SU-DHL-6 (cell line): Measurements from ENCODE around the gene TMEM208.
A peak's percentile ranks its signal among the peaks of the same experiment; 100 is the strongest.

ENCODE experiments used
- H2AFZ ChIP-seq: fragments of 200-600 bp; sonication (generic); 2 replicates; pipeline ENCODE4 v1.6.1; 2014; ENCODE audit warnings: low read depth, mild to moderate bottlenecking, moderate library complexity, mixed read lengths, antibody characterized with exemption, low read length; ENCODE audit not compliant: severe bottlenecking
- H3F3A ChIP-seq: fragments of 200-600 bp; shearing (Covaris generic); 2 replicates; pipeline ENCODE4 v1.6.0; 2016; ENCODE audit warnings: antibody characterized with exemption, mild to moderate bottlenecking; ENCODE audit not compliant: insufficient read depth
- H3K27ac ChIP-seq: fragments of 200-600 bp; sonication (generic); 2 replicates; pipeline ENCODE4 v1.5.1; 2016; ENCODE audit warnings: low read depth, mild to moderate bottlenecking, low read length, moderate library complexity, mixed read lengths
- H3K27me3 ChIP-seq: fragments of 200-600 bp; sonication (generic), shearing (Covaris generic); 2 replicates; pipeline ENCODE4 v1.6.0; 2014; ENCODE audit warnings: mild to moderate bottlenecking, low read length
- H3K36me3 ChIP-seq: fragments of 200-600 bp; sonication (generic); 2 replicates; pipeline ENCODE4 v1.6.1; 2014; ENCODE audit warnings: mild to moderate bottlenecking, low read length, mixed read lengths
- H3K4me2 ChIP-seq: fragments of 300-600, 200-600 bp; shearing (Covaris generic), sonication (generic); 2 replicates; pipeline ENCODE4 v1.6.0; 2014; ENCODE audit warnings: low read length, low read depth, mild to moderate bottlenecking; ENCODE audit not compliant: poor library complexity, severe bottlenecking
- H3K4me3 ChIP-seq: fragments of 200-600 bp; sonication (generic); 2 replicates; pipeline ENCODE4 v1.5.1; 2014; ENCODE audit warnings: antibody characterized with exemption, low read length, mild to moderate bottlenecking, mixed read lengths; ENCODE audit not compliant: insufficient read depth, poor library complexity, severe bottlenecking
- H3K79me2 ChIP-seq: fragments of 200-600 bp; sonication (generic); 2 replicates; pipeline ENCODE4 v1.6.1; 2014; ENCODE audit warnings: mild to moderate bottlenecking, low read length, moderate library complexity; ENCODE audit not compliant: insufficient read depth
- H3K9ac ChIP-seq: fragments of 200-600 bp; sonication (generic); 2 replicates; pipeline ENCODE4 v1.7.0; 2014; ENCODE audit warnings: mild to moderate bottlenecking, low read length
- H3K9me2 ChIP-seq: fragments of 200-600 bp; sonication (generic); replicated peaks from 2 replicates; pipeline ENCODE4 v1.6.1; 2014; ENCODE audit warnings: low read length; ENCODE audit not compliant: insufficient read depth
- H3K9me3 ChIP-seq: fragments of 200-600 bp; sonication (generic); 2 replicates; pipeline ENCODE4 v1.6.1; 2014; ENCODE audit warnings: low read length, mixed read lengths; ENCODE audit not compliant: insufficient read depth
- H4K20me1 ChIP-seq: fragments of 200-600 bp; sonication (generic); 2 replicates; pipeline ENCODE4 v1.6.1; 2014; ENCODE audit warnings: low read depth, mild to moderate bottlenecking, antibody characterized with exemption, low read length, moderate library complexity, mixed read lengths
- EZH2phosphoT487 ChIP-seq: fragments of 200-600 bp; sonication (generic), shearing (Covaris generic); conservative IDR thresholded peaks from 2 replicates; pipeline ENCODE4 v1.6.1; 2018; ENCODE audit warnings: mild to moderate bottlenecking, antibody characterized with exemption, low read length, moderate library complexity, mixed read lengths
- TF ChIP-seq, protein P1 (sequence below): fragments of 200-600 bp; sonication (generic); IDR thresholded peaks from one replicate; pipeline ENCODE4 v1.5.1; 2017; ENCODE audit warnings: antibody characterized with exemption, mild to moderate bottlenecking, low read length, moderate library complexity; ENCODE audit not compliant: insufficient read depth, poor library complexity, severe bottlenecking

Gene TMEM208

DNA sequence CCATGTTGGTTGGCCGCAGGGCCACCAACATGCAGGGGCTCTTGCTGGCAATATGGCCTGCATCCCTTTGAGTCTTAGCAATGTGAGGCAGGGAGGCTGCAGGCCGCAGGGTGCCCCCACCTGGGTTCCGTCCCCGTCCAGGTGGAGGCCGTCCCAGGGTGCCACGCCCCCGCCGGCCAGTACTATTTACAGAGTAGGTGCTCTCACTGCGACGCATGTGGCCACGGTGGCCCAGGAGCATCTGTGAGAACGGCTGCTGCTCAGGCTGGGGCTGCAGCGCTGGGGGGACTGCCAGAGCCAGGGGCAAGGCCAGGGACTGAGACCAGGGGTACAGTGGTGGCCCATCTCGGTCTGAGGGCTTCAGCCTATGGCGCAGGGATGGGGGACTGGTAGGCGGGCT is 46.8 kb upstream of the TMEM208 start:
- Histone ChIP-seq H3K27ac (no peak overlapping the region), H3K9me2 (no peaks in the 10 kb centered on the region), H3K4me3 (no peak overlapping the region), H3K36me3 (no peaks in the 10 kb centered on the region), H3K79me2 (no peaks in the 10 kb centered on the region), H3K27me3 (no peaks in the 10 kb centered on the region), H4K20me1 (no peaks in the 10 kb centered on the region), H3K4me2 (no peak overlapping the region), H3F3A (no peaks in the 10 kb centered on the region), H3K9me3 (no peaks in the 10 kb centered on the region), H2AFZ (no peak overlapping the region), H3K9ac (no peak overlapping the region)
- TF ChIP-seq, protein P1, sequence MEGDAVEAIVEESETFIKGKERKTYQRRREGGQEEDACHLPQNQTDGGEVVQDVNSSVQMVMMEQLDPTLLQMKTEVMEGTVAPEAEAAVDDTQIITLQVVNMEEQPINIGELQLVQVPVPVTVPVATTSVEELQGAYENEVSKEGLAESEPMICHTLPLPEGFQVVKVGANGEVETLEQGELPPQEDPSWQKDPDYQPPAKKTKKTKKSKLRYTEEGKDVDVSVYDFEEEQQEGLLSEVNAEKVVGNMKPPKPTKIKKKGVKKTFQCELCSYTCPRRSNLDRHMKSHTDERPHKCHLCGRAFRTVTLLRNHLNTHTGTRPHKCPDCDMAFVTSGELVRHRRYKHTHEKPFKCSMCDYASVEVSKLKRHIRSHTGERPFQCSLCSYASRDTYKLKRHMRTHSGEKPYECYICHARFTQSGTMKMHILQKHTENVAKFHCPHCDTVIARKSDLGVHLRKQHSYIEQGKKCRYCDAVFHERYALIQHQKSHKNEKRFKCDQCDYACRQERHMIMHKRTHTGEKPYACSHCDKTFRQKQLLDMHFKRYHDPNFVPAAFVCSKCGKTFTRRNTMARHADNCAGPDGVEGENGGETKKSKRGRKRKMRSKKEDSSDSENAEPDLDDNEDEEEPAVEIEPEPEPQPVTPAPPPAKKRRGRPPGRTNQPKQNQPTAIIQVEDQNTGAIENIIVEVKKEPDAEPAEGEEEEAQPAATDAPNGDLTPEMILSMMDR, result no peak

- TF ChIP-seq, protein P1, result no peak
- TF ChIP-seq EZH2phosphoT487, result no peak
- Histone ChIP-seq H4K20me1 (no peaks in the 10 kb centered on the region), H3K4me2 (no peak overlapping the region), H2AFZ (no peak overlapping the region), H3K9me3 (no peaks in the 10 kb centered on the region), H3K27ac (no peak overlapping the region), H3K79me2 (no peaks in the 10 kb centered on the region), H3K9me2 (no peaks in the 10 kb centered on the region), H3F3A (no peaks in the 10 kb centered on the region), H3K9ac (no peak overlapping the region), H3K27me3 (no peaks in the 10 kb centered on the region), H3K4me3 (no peak overlapping the region), H3K36me3 (no peaks in the 10 kb centered on the region)
Measured at GRCh38 chr16:67181346-67181745, 45.6 kb upstream of the TMEM208 start.

- no peaks in the 10 kb centered on the region for H3F3A ChIP-seq
- no peak overlapping the region for H3K4me3 ChIP-seq
- H2AFZ ChIP-seq, result no peak overlapping the region
- no peaks in the 10 kb centered on the region for H3K9me3 ChIP-seq
- peak overlapping the region; percentile 88 for H3K4me2 ChIP-seq
- no peak overlapping the region for H3K27ac ChIP-seq
- no peaks in the 10 kb centered on the region for H3K79me2 ChIP-seq
- no peaks in the 10 kb centered on the region for H3K36me3 ChIP-seq
- no peaks in the 10 kb centered on the region for H4K20me1 ChIP-seq
- no peak for TF ChIP-seq EZH2phosphoT487
- TF ChIP-seq, protein P1, result no peak
- H3K27me3 ChIP-seq, result no peaks in the 10 kb centered on the region
- no peak overlapping the region; the same call in 1 of the 2 replicates for H3K9ac ChIP-seq
- H3K9me2 ChIP-seq, result no peaks in the 10 kb centered on the region
Measured at GRCh38 chr16:67182288-67182687, 44.6 kb upstream of the TMEM208 start.

DNA sequence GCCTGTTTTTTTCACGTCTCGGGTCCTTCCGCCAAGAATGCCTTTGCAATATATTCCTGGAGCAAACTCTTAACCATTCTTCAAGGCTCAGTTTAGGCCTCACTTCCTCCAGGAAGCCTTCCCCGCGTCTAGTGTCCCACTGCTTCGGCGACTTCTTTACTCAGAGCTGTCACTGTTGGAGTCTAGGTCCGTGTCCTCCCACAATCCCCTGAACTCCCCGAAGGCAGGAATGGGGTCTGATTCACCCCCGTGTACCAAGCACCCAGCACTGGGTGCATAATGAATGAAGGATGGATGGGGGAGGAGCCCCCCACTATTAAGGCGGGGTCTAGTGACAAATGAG is 43.7 kb upstream of the TMEM208 start:
- no peaks in the 10 kb centered on the region for H4K20me1 ChIP-seq

More for the DNA sequence above, 43.7 kb upstream of the TMEM208 start:
- Histone ChIP-seq H3K9ac (peak overlapping the region; percentile 67), H3K27ac (no peak overlapping the region), H2AFZ (peak overlapping the region; percentile 87), H3K36me3 (no peaks in the 10 kb centered on the region), H3F3A (no peaks in the 10 kb centered on the region), H3K27me3 (no peaks in the 10 kb centered on the region), H3K4me3 (peak overlapping the region; percentile 79), H3K4me2 (peak overlapping the region; percentile 88), H3K9me3 (no peaks in the 10 kb centered on the region), H3K79me2 (no peaks in the 10 kb centered on the region), H3K9me2 (no peaks in the 10 kb centered on the region)
- TF ChIP-seq, protein P1, result no peak
- no peak for TF ChIP-seq EZH2phosphoT487
